Right ventricle myocardium inferior (tissue), 1 donor: ENCODE measurements around the gene SLAMF8. TPM values are rescaled to one million over a fixed set of nuclear protein-coding genes. Genes with fewer than 3 reads are reported as not detected.

Experiments
- total RNA-seq: library from RNA; stranded (reverse); fragmentation: NEBNext Ultra II Directional; extraction: Animal tissue kit (Norgen Biotek cat#: 25700); gene quantifications from one replicate; pipeline ENCODE4 v1.2.1, GENCODE V29; 2021
- donor health status: DM: no; HTN: yes; CAD: no; lungs with severe emphysema.

SLAMF8 gene
- total RNA-seq, 1 donor from 2014 or later: 1.6 TPM

Other genes with a start within 250 kb of the SLAMF8 start
- not detected for gene APCS, start 239.0 kb upstream of the SLAMF8 start, total RNA-seq
- not detected for gene CRP, start 112.3 kb upstream of the SLAMF8 start, total RNA-seq
- gene DUSP23, start 45.9 kb upstream of the SLAMF8 start, total RNA-seq: 21.3 TPM
- gene FCRL6, start 24.5 kb upstream of the SLAMF8 start, total RNA-seq: 0.57 TPM
- not detected for gene VSIG8, start 35.8 kb downstream of the SLAMF8 start, total RNA-seq
- 1.0 TPM for gene CFAP45, start 73.3 kb downstream of the SLAMF8 start, total RNA-seq
- 143 TPM for gene TAGLN2, start 98.6 kb downstream of the SLAMF8 start, total RNA-seq
- gene IGSF9, start 118.7 kb downstream of the SLAMF8 start, total RNA-seq: 0.30 TPM
- not detected for gene SLAMF9, start 127.4 kb downstream of the SLAMF8 start, total RNA-seq
- gene PIGM, start 205.1 kb downstream of the SLAMF8 start, total RNA-seq: 2.4 TPM
- not detected for gene KCNJ10, start 243.3 kb downstream of the SLAMF8 start, total RNA-seq